Measurements from ENCODE around the gene ZNF625.

Gene ZNF625

GRCh38 chr19:12187625-12188024, 31.1 kb upstream of the ZNF625 start:
- no peak overlapping the region for H3K4me3 ChIP-seq (ENCODE audit: low read depth, low read length)
- TF ChIP-seq CTCF (conservative IDR thresholded peaks at IDR 0.05; ENCODE audit: low read depth, low read length), result no peak
- no peak for DNase-seq (ENCODE audit: low read depth)

GRCh38 chr19:12180377-12180776, 23.8 kb upstream of the ZNF625 start:
- no peak for DNase-seq (ENCODE audit: low read depth)
- TF ChIP-seq CTCF (conservative IDR thresholded peaks at IDR 0.05; ENCODE audit: low read depth, low read length), result no peak

GRCh38 chr19:12166626-12167025, 10.1 kb upstream of the ZNF625 start:
- DNase-seq (ENCODE audit: low read depth), result peak; percentile 15
- no peak overlapping the region for H3K4me3 ChIP-seq (ENCODE audit: low read depth, low read length)
- TF ChIP-seq CTCF (conservative IDR thresholded peaks at IDR 0.05; ENCODE audit: low read depth, low read length), result no peak

More at GRCh38 chr19:12180377-12180776, 23.8 kb upstream of the ZNF625 start:
- no peak overlapping the region for H3K4me3 ChIP-seq (ENCODE audit: low read depth, low read length)

- DNase-seq (ENCODE audit: low read depth), result peak; percentile 34
- no peak for TF ChIP-seq CTCF (conservative IDR thresholded peaks at IDR 0.05; ENCODE audit: low read depth, low read length)
These were observed 7.3 kb upstream of the ZNF625 start for GRCh38 chr19:12163826-12164225.

GRCh38 chr19:12162882-12163806, 6.6 kb upstream of the ZNF625 start, which contains the start of gene ZNF136:
Gene ZNF136 (plus strand): TSS chr19:12163096. CDS start chr19:12163204, 108 bp downstream.
- peak within 1 kb of the TSS; percentile 88 for H3K4me3 ChIP-seq (ENCODE audit: low read depth, low read length)
- DNase-seq (ENCODE audit: low read depth), result peak; percentile 97
- no peak for TF ChIP-seq CTCF (conservative IDR thresholded peaks at IDR 0.05; ENCODE audit: low read depth, low read length)

More at GRCh38 chr19:12163826-12164225, 7.3 kb upstream of the ZNF625 start:
- peak overlapping the region; percentile 88 for H3K4me3 ChIP-seq (ENCODE audit: low read depth, low read length)

GRCh38 chr19:12162513-12162881, 6.0 kb upstream of the ZNF625 start:
- no peak for TF ChIP-seq CTCF (conservative IDR thresholded peaks at IDR 0.05; ENCODE audit: low read depth, low read length)
- no peak for DNase-seq (ENCODE audit: low read depth)
- H3K4me3 ChIP-seq (ENCODE audit: low read depth, low read length), result peak overlapping the region; percentile 88

Data from choroid plexus epithelial cell (primary cell).